GM12891 (cell line): ENCODE measurements around the gene CDH5.

ENCODE experiments used
- DNase-seq: peaks from one replicate; pipeline ENCODE4 v3.0.0; 2011; ENCODE audit warnings: low spot score; ENCODE audit not compliant: insufficient read length
- FAIRE-seq: peaks from 2 replicates; lab custom pipeline; 2011; peaks lifted over from hg19 to GRCh38; lab: Jason Lieb, UNC
- PAX5 ChIP-seq: IDR thresholded peaks from 2 replicates; pipeline ENCODE4 v1.6.1; 2011; ENCODE audit warnings: low read length, moderate library complexity, mild to moderate bottlenecking; ENCODE audit not compliant: insufficient read depth, severe bottlenecking
- POLR2A ChIP-seq: IDR thresholded peaks from 2 replicates; pipeline ENCODE4 v1.6.1; 2011; ENCODE audit warnings: low read depth, low read length, control low read depth
- POLR2AphosphoS5 ChIP-seq: IDR thresholded peaks from 2 replicates; pipeline ENCODE4 v1.6.1; 2011; ENCODE audit warnings: low read depth, low read length, control low read depth
- POU2F2 ChIP-seq: IDR thresholded peaks from 2 replicates; pipeline ENCODE4 v1.6.1; 2011; ENCODE audit warnings: low read depth, mild to moderate bottlenecking, control low read depth, low read length, moderate library complexity
- SPI1 ChIP-seq: IDR thresholded peaks from 2 replicates; pipeline ENCODE4 v1.6.1; 2011; ENCODE audit warnings: low read depth, low read length, control low read depth
- TAF1 ChIP-seq: IDR thresholded peaks from 2 replicates; pipeline ENCODE4 v1.6.1; 2011; ENCODE audit warnings: low read depth, low read length, control low read depth

Gene CDH5

GRCh38 chr16:66401610-66402009, 35.1 kb downstream of the CDH5 start:
- DNase-seq (no peak), FAIRE-seq (no peak)
- TF ChIP-seq PAX5 (no peak), POLR2AphosphoS5 (no peak), TAF1 (no peak), POU2F2 (no peak), SPI1 (no peak), POLR2A (no peak)

GRCh38 chr16:66402166-66402565, 35.7 kb downstream of the CDH5 start:
- FAIRE-seq (no peak), DNase-seq (no peak)
- no peak for TF ChIP-seq POU2F2
- TF ChIP-seq POLR2AphosphoS5 = no peak
- TF ChIP-seq SPI1 = no peak
- no peak for TF ChIP-seq POLR2A
- TF ChIP-seq PAX5 = no peak
- TF ChIP-seq TAF1 = no peak

- FAIRE-seq = no peak
- no peak for TF ChIP-seq TAF1
- no peak for TF ChIP-seq PAX5
- TF ChIP-seq POU2F2 = no peak
- no peak for TF ChIP-seq POLR2AphosphoS5
- TF ChIP-seq POLR2A = no peak
- TF ChIP-seq SPI1 = no peak
- DNase-seq = no peak
These were observed 36.2 kb downstream of the CDH5 start for GRCh38 chr16:66402591-66403230.

GRCh38 chr16:66403531-66404145, 37.1 kb downstream of the CDH5 start:
- no peak for TF ChIP-seq POU2F2
- no peak for TF ChIP-seq TAF1
- no peak for TF ChIP-seq POLR2A
- TF ChIP-seq PAX5 = no peak
- TF ChIP-seq SPI1 = no peak
- TF ChIP-seq POLR2AphosphoS5 = no peak
- no peak for DNase-seq
- no peak for FAIRE-seq

GRCh38 chr16:66405057-66405783, 38.7 kb downstream of the CDH5 start:
- FAIRE-seq (no peak), DNase-seq (no peak)
- no peak for TF ChIP-seq SPI1
- no peak for TF ChIP-seq TAF1
- TF ChIP-seq POLR2A = no peak
- no peak for TF ChIP-seq POU2F2
- no peak for TF ChIP-seq PAX5
- TF ChIP-seq POLR2AphosphoS5 = no peak

GRCh38 chr16:66406534-66407221, 40.2 kb downstream of the CDH5 start:
- FAIRE-seq = peak; percentile 87
- no peak for TF ChIP-seq POU2F2
- no peak for TF ChIP-seq SPI1
- TF ChIP-seq TAF1 = no peak
- no peak for TF ChIP-seq PAX5
- TF ChIP-seq POLR2A = no peak
- no peak for TF ChIP-seq POLR2AphosphoS5
- DNase-seq = peak; percentile 80

GRCh38 chr16:66408163-66409048, 41.9 kb downstream of the CDH5 start:
- FAIRE-seq = no peak

GRCh38 chr16:66409156-66409555, 42.7 kb downstream of the CDH5 start:
- TF ChIP-seq SPI1 (no peak), POLR2AphosphoS5 (no peak)
- DNase-seq (no peak), FAIRE-seq (no peak)

More at GRCh38 chr16:66408163-66409048, 41.9 kb downstream of the CDH5 start:
- no peak for TF ChIP-seq POU2F2
- no peak for TF ChIP-seq POLR2A
- no peak for TF ChIP-seq POLR2AphosphoS5
- TF ChIP-seq TAF1 = no peak
- peak; percentile 13; the same call in 1 of the 2 replicates for TF ChIP-seq SPI1
- no peak for DNase-seq

- FAIRE-seq (no peak), DNase-seq (no peak)
- TF ChIP-seq POLR2A (no peak), POU2F2 (no peak), TAF1 (no peak)
These were observed 45.7 kb downstream of the CDH5 start for GRCh38 chr16:66412182-66412581.
